Hepatocyte (in vitro differentiated cells): ENCODE results near the gene MCRIP2.
"Not testable (repeated sequence)": the region's sequence is repeated elsewhere in the genome, so short reads cannot be mapped to it uniquely, and the experiment has no call there.

Experiments
- EZH2phosphoT487 ChIP-seq: fragments of 200-600 bp; sonication (generic); IDR thresholded peaks from one replicate; pipeline ENCODE4 v1.6.1; 2018; ENCODE audit warnings: antibody characterized with exemption, mild to moderate bottlenecking, low read depth, moderate library complexity; ENCODE audit not compliant: unreplicated experiment, severe bottlenecking
- TF ChIP-seq, protein P1 (sequence below): fragments of 200-600 bp; sonication (generic); IDR thresholded peaks from 2 replicates; pipeline ENCODE4 v1.5.1; 2016; ENCODE audit warnings: antibody characterized with exemption, mild to moderate bottlenecking; ENCODE audit not compliant: poor library complexity

DNA sequence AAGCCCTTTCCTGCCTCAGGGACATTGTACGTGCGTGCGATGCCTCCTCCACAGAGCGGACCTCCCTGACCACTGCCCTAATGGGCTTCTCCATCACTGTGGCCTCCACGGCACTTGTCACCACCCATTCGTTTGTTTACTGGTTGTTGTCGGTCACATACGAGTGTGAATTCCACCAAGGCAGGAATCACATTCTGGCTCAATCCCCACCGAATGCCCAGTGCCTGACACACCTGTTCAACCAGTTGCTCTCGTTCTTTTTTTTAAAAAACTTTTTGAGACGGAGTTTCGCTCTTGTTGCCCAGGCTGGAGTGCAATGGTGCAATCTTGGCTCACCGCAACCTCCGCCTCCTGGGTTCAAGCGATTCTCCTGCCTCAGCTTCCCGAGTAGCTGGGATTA, 49.6 kb downstream of the MCRIP2 start:
- not testable (repeated sequence) for TF ChIP-seq EZH2phosphoT487
- TF ChIP-seq, protein P1, sequence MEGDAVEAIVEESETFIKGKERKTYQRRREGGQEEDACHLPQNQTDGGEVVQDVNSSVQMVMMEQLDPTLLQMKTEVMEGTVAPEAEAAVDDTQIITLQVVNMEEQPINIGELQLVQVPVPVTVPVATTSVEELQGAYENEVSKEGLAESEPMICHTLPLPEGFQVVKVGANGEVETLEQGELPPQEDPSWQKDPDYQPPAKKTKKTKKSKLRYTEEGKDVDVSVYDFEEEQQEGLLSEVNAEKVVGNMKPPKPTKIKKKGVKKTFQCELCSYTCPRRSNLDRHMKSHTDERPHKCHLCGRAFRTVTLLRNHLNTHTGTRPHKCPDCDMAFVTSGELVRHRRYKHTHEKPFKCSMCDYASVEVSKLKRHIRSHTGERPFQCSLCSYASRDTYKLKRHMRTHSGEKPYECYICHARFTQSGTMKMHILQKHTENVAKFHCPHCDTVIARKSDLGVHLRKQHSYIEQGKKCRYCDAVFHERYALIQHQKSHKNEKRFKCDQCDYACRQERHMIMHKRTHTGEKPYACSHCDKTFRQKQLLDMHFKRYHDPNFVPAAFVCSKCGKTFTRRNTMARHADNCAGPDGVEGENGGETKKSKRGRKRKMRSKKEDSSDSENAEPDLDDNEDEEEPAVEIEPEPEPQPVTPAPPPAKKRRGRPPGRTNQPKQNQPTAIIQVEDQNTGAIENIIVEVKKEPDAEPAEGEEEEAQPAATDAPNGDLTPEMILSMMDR = not testable (repeated sequence)
